Parathyroid adenoma (tissue), 2 donors: ENCODE results near the gene CDC25B.

ENCODE experiments used
- H2AFZ ChIP-seq: fragments of 300-600 bp; sonication (generic); one replicate; pipeline ENCODE4 v1.7.0; 2017; ENCODE audit warnings: antibody characterized with exemption, mild to moderate bottlenecking
- H3K27ac ChIP-seq: fragments of 300-600 bp; sonication (generic); one replicate; pipeline ENCODE4 v1.7.0; 2017
- H3K27me3 ChIP-seq: fragments of 300-600 bp; sonication (generic); one replicate; pipeline ENCODE4 v1.7.0; 2017; ENCODE audit warnings: low read length; ENCODE audit not compliant: control insufficient read depth, insufficient read depth
- H3K36me3 ChIP-seq: fragments of 300-600 bp; sonication (generic); one replicate; pipeline ENCODE4 v1.7.0; 2017; ENCODE audit warnings: low read length; ENCODE audit not compliant: control insufficient read depth, insufficient read depth
- H3K4me1 ChIP-seq: fragments of 300-600 bp; sonication (generic); one replicate; pipeline ENCODE4 v1.7.0; 2017; ENCODE audit warnings: control low read depth
- H3K4me2 ChIP-seq: fragments of 300-600 bp; sonication (generic); one replicate; pipeline ENCODE4 v1.7.0; 2017; ENCODE audit warnings: low read length
- H3K4me3 ChIP-seq: fragments of 300-600 bp; sonication (generic); one replicate; pipeline ENCODE4 v1.7.0; 2017; ENCODE audit warnings: low read depth, low read length
- H3K79me2 ChIP-seq: fragments of 300-600 bp; sonication (generic); one replicate; pipeline ENCODE4 v1.7.0; 2017; ENCODE audit warnings: control low read depth
- H3K9ac ChIP-seq: fragments of 300-600 bp; sonication (generic); one replicate; pipeline ENCODE4 v1.7.0; 2017; ENCODE audit warnings: mild to moderate bottlenecking
- H3K9me3 ChIP-seq: fragments of 300-600 bp; sonication (generic); one replicate; pipeline ENCODE4 v1.7.0; 2017; ENCODE audit warnings: low read length; ENCODE audit not compliant: control insufficient read depth
- CTCF ChIP-seq: fragments of 300-600 bp; sonication (generic); IDR thresholded peaks from one replicate; pipeline ENCODE4 v1.7.0; 2017; ENCODE audit warnings: antibody characterized with exemption, mild to moderate bottlenecking
- donor health status: primary hyperparathyroidism.

The CDC25B gene

DNA sequence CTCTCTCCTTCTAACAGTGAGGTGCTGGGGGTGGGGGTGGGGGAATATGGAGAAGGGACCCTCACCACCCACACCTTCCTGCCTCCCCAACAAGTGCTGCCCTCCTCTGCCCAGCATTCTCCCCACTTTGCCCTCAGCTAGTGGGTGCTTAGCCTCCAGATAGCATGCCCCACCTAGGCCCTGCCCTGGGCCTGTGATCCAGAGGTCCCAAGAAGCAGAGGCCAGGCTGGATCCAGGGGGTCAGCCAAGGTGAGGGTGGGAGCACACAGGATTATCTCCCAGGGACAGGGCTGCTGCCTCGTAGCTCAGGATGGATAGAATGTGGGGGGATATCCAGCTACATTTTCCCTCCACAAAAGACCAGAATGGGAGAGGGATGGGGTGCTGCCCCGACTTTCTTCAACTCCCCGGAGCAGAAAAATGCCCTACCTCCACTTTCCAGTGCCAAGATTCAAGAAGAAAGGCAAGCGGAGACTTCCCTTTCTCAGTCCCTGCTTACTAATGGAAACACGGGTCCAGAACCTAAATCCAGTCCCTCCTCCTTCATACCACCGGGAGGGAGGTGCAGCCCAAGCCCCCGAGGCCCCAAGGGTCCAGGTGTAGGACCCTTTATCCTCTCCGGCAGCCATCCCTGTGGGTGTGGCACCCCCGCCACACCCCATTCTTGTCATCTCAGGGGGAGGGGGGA is 29.5 kb upstream of the CDC25B start:
- peak overlapping the region; percentile 6 for H3K27ac ChIP-seq
- no peaks in the 10 kb centered on the region for H3K36me3 ChIP-seq
- H3K4me2 ChIP-seq, result peak overlapping the region; percentile 97
- H3K4me1 ChIP-seq, result no peaks in the 10 kb centered on the region
- no peaks in the 10 kb centered on the region for H3K79me2 ChIP-seq
- peak overlapping the region; percentile 66 for H3K4me3 ChIP-seq
- H3K9ac ChIP-seq, result no peak overlapping the region
- H2AFZ ChIP-seq, result peak overlapping the region; percentile 99
- TF ChIP-seq CTCF, result no peak
- no peaks in the 10 kb centered on the region for H3K27me3 ChIP-seq
- no peaks in the 10 kb centered on the region for H3K9me3 ChIP-seq

GRCh38 chr20:3767110-3767426 is 29.0 kb upstream of the CDC25B start:
- H3K4me2 ChIP-seq, result peak overlapping the region; percentile 97
- H2AFZ ChIP-seq, result peak overlapping the region; percentile 99
- peak overlapping the region; percentile 66 for H3K4me3 ChIP-seq
- no peaks in the 10 kb centered on the region for H3K79me2 ChIP-seq
- H3K9me3 ChIP-seq, result no peaks in the 10 kb centered on the region
- no peak for TF ChIP-seq CTCF
- H3K9ac ChIP-seq, result no peak overlapping the region
- no peaks in the 10 kb centered on the region for H3K4me1 ChIP-seq
- no peaks in the 10 kb centered on the region for H3K36me3 ChIP-seq
- H3K27me3 ChIP-seq, result no peaks in the 10 kb centered on the region
- no peak overlapping the region for H3K27ac ChIP-seq

GRCh38 chr20:3767427-3768341 is 28.4 kb upstream of the CDC25B start, which contains the start of gene ADISSP:
Gene ADISSP (minus strand): TSS chr20:3767753. CDS start chr20:3760100, 7,653 bp downstream.
- no peaks in the 10 kb centered on the region for H3K9me3 ChIP-seq
- H3K36me3 ChIP-seq, result no peaks in the 10 kb centered on the region
- H2AFZ ChIP-seq, result peak within 1 kb of the TSS; percentile 99
- no peaks in the 10 kb centered on the region for H3K27me3 ChIP-seq
- peak within 1 kb of the TSS; percentile 81 for H3K27ac ChIP-seq
- peak within 1 kb of the TSS; percentile 99 for H3K4me2 ChIP-seq
- H3K4me1 ChIP-seq, result no peaks in the 10 kb centered on the region
- peak within 1 kb of the TSS; percentile 98 for H3K4me3 ChIP-seq
- no peaks in the 10 kb centered on the region for H3K79me2 ChIP-seq
- peak within 1 kb of the TSS; percentile 21 for H3K9ac ChIP-seq
- TF ChIP-seq CTCF, result peak; percentile 26

DNA sequence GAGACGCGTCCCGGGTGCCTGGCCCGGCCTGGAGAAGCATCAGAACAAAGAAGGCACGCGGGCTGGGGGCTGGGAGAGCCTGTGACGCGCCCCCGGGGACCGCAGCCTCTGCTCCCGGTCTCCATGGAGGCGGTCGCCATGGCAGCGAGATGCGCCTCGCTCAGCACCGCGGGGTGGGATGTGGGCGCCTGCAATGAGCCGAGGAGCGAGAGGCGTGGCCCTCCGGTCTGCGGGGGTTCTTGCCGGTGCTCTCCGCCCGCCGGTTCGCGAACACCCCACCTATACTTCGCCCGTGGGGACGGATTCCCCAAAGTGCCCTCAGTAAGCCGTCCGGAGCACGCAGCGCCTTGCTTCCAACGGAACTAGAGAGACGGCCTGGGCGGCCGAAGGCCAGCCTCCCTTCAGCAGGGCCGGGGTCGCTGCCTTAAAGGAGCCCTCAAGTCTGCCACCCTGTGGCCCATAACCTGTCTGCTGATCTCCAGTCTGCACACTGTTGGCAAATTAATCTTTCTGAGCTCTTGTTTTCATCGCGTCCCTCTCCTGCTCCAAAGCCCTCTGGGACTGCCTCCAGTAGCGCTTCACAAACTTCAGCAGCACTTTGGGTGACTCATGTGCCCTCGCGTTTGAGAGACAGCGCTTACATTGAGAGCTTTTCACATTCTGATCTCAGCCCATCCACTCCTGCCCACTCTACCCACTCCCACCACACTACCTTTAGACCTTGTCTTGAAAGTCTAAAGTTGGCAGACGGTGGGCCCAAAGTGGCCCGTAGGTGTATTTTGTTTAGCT is 27.6 kb upstream of the CDC25B start:
- Histone ChIP-seq H3K9me3 (no peaks in the 10 kb centered on the region), H3K79me2 (no peaks in the 10 kb centered on the region), H3K27me3 (no peaks in the 10 kb centered on the region), H3K36me3 (no peaks in the 10 kb centered on the region), H3K4me1 (no peaks in the 10 kb centered on the region), H3K4me3 (peak overlapping the region; percentile 98), H3K27ac (peak overlapping the region; percentile 81), H3K4me2 (peak overlapping the region; percentile 99), H3K9ac (peak overlapping the region; percentile 21), H2AFZ (peak overlapping the region; percentile 99)
- peak; percentile 43 for TF ChIP-seq CTCF
